Endothelial cell of umbilical vein (primary cell): ENCODE measurements around the gene STARD9. TPM values are rescaled to one million over a fixed set of nuclear protein-coding genes. Genes with fewer than 3 reads are reported as not detected.

Experiments used
- BruUV-seq: library from RNA; stranded (reverse); fragments of 400-500 nt; replicated peaks from 2 replicates; lab custom pipeline; 2021; lab: Mats Ljungman, UMichigan
- CTCF ChIA-PET: fragments of 300-600, 350-600 bp; sonication (Branson Sonifier 250); formaldehyde crosslinking; loops from one replicate; lab custom pipeline; 2021; ENCODE audit warnings: antibody characterized with exemption, inconsistent platforms; lab: Charles Lee
- POLR2A ChIA-PET: fragments of 300-600, 350-600 bp; sonication (Branson Sonifier 250); formaldehyde crosslinking; loops from one replicate; lab custom pipeline; 2021; ENCODE audit warnings: antibody characterized with exemption, inconsistent platforms; lab: Charles Lee
- DNase-seq: peaks from one replicate; pipeline ENCODE4 v3.0.0-alpha.2; 2011; ENCODE audit warnings: low read depth, low spot score
- FAIRE-seq: peaks from 2 replicates; lab custom pipeline; 2011; peaks lifted over from hg19 to GRCh38; lab: Jason Lieb, UNC
- H2AFZ ChIP-seq: 2 replicates; pipeline ENCODE4 v1.6.0; 2012; ENCODE audit warnings: low read depth, low read length, control low read depth, inconsistent platforms
- H3K27ac ChIP-seq: 2 replicates; pipeline ENCODE4 v1.5.1; 2011; ENCODE audit warnings: low read depth, mild to moderate bottlenecking, control low read depth, low read length, moderate library complexity; ENCODE audit not compliant: insufficient read depth
- H3K27me3 ChIP-seq, 2 experiments: 2 replicates each; pipeline versions ENCODE4 v1.6.0 to v1.6.1; 2011; ENCODE audit warnings: low read length in 2 of 2, mixed read lengths in 1 of 2; ENCODE audit not compliant: control insufficient read depth in 2 of 2, insufficient read depth in 2 of 2
- H3K36me3 ChIP-seq, 2 experiments: 2 replicates in 1 of 2; 3 replicates in 1 of 2; pipeline ENCODE4 v1.5.1; 2011; ENCODE audit warnings: low read length in 2 of 2, mild to moderate bottlenecking in 1 of 2, moderate library complexity in 1 of 2; ENCODE audit not compliant: control insufficient read depth in 2 of 2, insufficient read depth in 2 of 2; ENCODE audit errors: extremely low read depth in 1 of 2
- H3K4me1 ChIP-seq: 3 replicates; pipeline ENCODE4 v1.5.1; 2011; ENCODE audit warnings: mild to moderate bottlenecking, low read length; ENCODE audit not compliant: control insufficient read depth, insufficient read depth; ENCODE audit errors: extremely low read depth
- H3K4me2 ChIP-seq: 2 replicates; pipeline ENCODE4 v1.6.1; 2011; ENCODE audit warnings: low read length, control low read depth, mixed read lengths; ENCODE audit not compliant: insufficient read depth
- H3K4me3 ChIP-seq, 3 experiments: fragments of 200-600 bp in 1 of 3; sonication (generic), shearing (Covaris generic) in 1 of 3; replicated peaks in 1 of 3; 2 replicates each; pipeline ENCODE4 v1.5.1; 2011 to 2016; ENCODE audit warnings: control low read depth in 3 of 3, low read length in 3 of 3, mild to moderate bottlenecking in 2 of 3, inconsistent platforms in 1 of 3, low read depth in 1 of 3, moderate library complexity in 1 of 3; ENCODE audit not compliant: insufficient read depth in 1 of 3
- H3K79me2 ChIP-seq: 2 replicates; pipeline ENCODE4 v1.6.0; 2012; ENCODE audit warnings: low read length, inconsistent platforms; ENCODE audit not compliant: control insufficient read depth, insufficient read depth
- H3K9ac ChIP-seq: replicated peaks from 2 replicates; pipeline ENCODE3; 2011; ENCODE audit warnings: low read length, control low read depth; ENCODE audit not compliant: insufficient read depth; ENCODE audit errors: extremely low read depth
- H3K9me1 ChIP-seq: replicated peaks from 3 replicates; pipeline ENCODE4 v1.6.0; 2011; ENCODE audit warnings: mild to moderate bottlenecking, low read length; ENCODE audit not compliant: control insufficient read depth, insufficient read depth; ENCODE audit errors: extremely low read depth
- H3K9me3 ChIP-seq: replicated peaks from 2 replicates; pipeline ENCODE4 v1.5.1; 2012; ENCODE audit warnings: low read length, inconsistent platforms; ENCODE audit not compliant: control insufficient read depth, insufficient read depth
- H4K20me1 ChIP-seq: replicated peaks from 2 replicates; pipeline ENCODE3; 2011; ENCODE audit warnings: mild to moderate bottlenecking, low read length; ENCODE audit not compliant: control insufficient read depth, insufficient read depth; ENCODE audit errors: extremely low read depth
- EZH2 ChIP-seq: IDR thresholded peaks from 2 replicates; pipeline ENCODE4 v1.6.1; 2012; ENCODE audit warnings: borderline replicate concordance, low read depth, mild to moderate bottlenecking, moderate library complexity, low read length, inconsistent platforms; ENCODE audit not compliant: severe bottlenecking
- FOS ChIP-seq: IDR thresholded peaks from 2 replicates; pipeline ENCODE4 v1.6.1; 2011; ENCODE audit warnings: mild to moderate bottlenecking, low read length, moderate library complexity, borderline replicate concordance; ENCODE audit not compliant: insufficient read depth
- GATA2 ChIP-seq: IDR thresholded peaks from 2 replicates; pipeline ENCODE4 v1.7.0; 2011; ENCODE audit warnings: low read depth, mild to moderate bottlenecking, moderate library complexity, mixed read lengths, low read length; ENCODE audit not compliant: insufficient read length, insufficient read depth
- JUN ChIP-seq: IDR thresholded peaks from 2 replicates; pipeline ENCODE4 v1.6.1; 2011; ENCODE audit warnings: borderline replicate concordance, low read depth; ENCODE audit not compliant: insufficient read length, insufficient read depth
- MYC ChIP-seq: IDR thresholded peaks from one replicate; pipeline ENCODE4 v1.6.1; 2011; ENCODE audit warnings: mild to moderate bottlenecking, low read depth, low read length
- POLR2A ChIP-seq: IDR thresholded peaks from 2 replicates; pipeline ENCODE4 v1.6.1; 2012; ENCODE audit warnings: low read depth, mild to moderate bottlenecking, control low read depth, low read length
- POLR2AphosphoS5 ChIP-seq: IDR thresholded peaks from 2 replicates; pipeline ENCODE4 v1.6.1; 2012; ENCODE audit warnings: low read depth, mild to moderate bottlenecking, control low read depth, low read length, moderate library complexity; ENCODE audit not compliant: insufficient read depth
- dilution Hi-C: fragments of 300-500 bp; cut with MboI; formaldehyde crosslinking; loops from one replicate; pipeline ENCODE4 v1.15.0; 2019; ENCODE audit warnings: low sequenced_read_pairs; ENCODE audit not compliant: extremely low pct_ligation_motif_present
- intact Hi-C: fragments of 100-400 bp; cut with micrococcal nuclease; formaldehyde crosslinking; loops from one replicate; pipeline ENCODE4 v1.10.0; 2022
- polyA plus RNA-seq, 4 experiments: library from polyadenylated mRNA; depleted of rRNA in 3 of 4; stranded (reverse) in 3 of 4; unstranded in 1 of 4; fragments of >200 nt; gene quantifications; 2 replicates each; pipeline versions ENCODE4 v1.2.1 to v1.2.3, GENCODE V29; 2011 to 2012; ENCODE audit warnings: missing spikeins in 1 of 4
- total RNA-seq: library from RNA; stranded (reverse); gene quantifications from 2 replicates; pipeline ENCODE4 v1.2.3, GENCODE V29; 2021
- TF ChIP-seq, protein P1 (sequence below): IDR thresholded peaks from 2 replicates; pipeline ENCODE4 v1.6.1; 2011; ENCODE audit not compliant: insufficient read depth, insufficient read length
- TF ChIP-seq, protein P2 (sequence below), 2 donors: IDR thresholded peaks; 1 replicate in 1 of 2; 2 replicates in 1 of 2; pipeline ENCODE4 v1.5.1; 2011; ENCODE audit warnings: low read length in 2 of 2, mild to moderate bottlenecking in 2 of 2, moderate library complexity in 2 of 2, control low read depth in 1 of 2, inconsistent platforms in 1 of 2, low read depth in 1 of 2; ENCODE audit not compliant: insufficient read depth in 1 of 2; ENCODE audit errors: extremely low read depth in 1 of 2

STARD9 gene
- total and polyA plus RNA-seq, 2 donors (not counting 3 experiments of a cell fraction or from before 2014, with no cell fraction given) = 4.6 to 17.5 TPM

DNA sequence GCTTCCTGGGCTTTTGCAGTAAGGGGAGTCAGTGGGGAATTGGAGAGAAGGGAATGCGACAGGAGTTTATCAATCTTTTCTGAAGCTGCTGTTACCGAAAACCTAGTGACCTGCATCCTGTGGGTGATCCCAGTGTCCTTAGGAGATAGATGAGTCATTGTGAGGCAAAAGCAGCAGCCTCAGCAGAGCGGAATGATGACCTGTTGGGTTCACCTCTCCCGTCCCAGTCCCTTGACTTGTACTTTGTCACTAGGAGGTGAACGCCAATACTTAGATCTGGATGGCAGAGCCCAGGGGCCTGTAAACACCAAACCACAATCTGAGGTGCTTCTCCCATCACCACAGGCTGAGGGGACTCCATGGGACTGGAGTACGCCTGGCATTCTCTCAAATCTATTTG, 143.6 kb downstream of the STARD9 start:
- Histone ChIP-seq H3K27ac (no peak overlapping the region), H3K36me3 (peaks cover 7 to 18% of the 10 kb centered on the region in 2 experiments), H3K27me3 (no peaks in the 10 kb centered on the region), H3K4me1 (no peaks in the 10 kb centered on the region), H3K9me3 (no peaks in the 10 kb centered on the region), H2AFZ (no peak overlapping the region), H3K4me3 (no peak overlapping the region), H3K9me1 (no peaks in the 10 kb centered on the region), H3K79me2 (no peaks in the 10 kb centered on the region), H4K20me1 (no peaks in the 10 kb centered on the region), H3K4me2 (no peak overlapping the region), H3K9ac (no peak overlapping the region)
- ChIA-PET CTCF (interaction anchor here (0.5 to 1.7 kb wide), 2 partner anchors 13 to 208 kb away, joined by 3 to 12 read pairs; no protein-coding TSS in a partner anchor), POLR2A (no interaction called here)
- TF ChIP-seq POLR2A = no peak
- no peak for TF ChIP-seq GATA2
- no peak for TF ChIP-seq MYC
- no peak for TF ChIP-seq FOS
- TF ChIP-seq, protein P1, sequence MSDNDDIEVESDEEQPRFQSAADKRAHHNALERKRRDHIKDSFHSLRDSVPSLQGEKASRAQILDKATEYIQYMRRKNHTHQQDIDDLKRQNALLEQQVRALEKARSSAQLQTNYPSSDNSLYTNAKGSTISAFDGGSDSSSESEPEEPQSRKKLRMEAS = no peak
- no peak for TF ChIP-seq JUN
- TF ChIP-seq POLR2AphosphoS5 = no peak
- TF ChIP-seq, protein P2, sequence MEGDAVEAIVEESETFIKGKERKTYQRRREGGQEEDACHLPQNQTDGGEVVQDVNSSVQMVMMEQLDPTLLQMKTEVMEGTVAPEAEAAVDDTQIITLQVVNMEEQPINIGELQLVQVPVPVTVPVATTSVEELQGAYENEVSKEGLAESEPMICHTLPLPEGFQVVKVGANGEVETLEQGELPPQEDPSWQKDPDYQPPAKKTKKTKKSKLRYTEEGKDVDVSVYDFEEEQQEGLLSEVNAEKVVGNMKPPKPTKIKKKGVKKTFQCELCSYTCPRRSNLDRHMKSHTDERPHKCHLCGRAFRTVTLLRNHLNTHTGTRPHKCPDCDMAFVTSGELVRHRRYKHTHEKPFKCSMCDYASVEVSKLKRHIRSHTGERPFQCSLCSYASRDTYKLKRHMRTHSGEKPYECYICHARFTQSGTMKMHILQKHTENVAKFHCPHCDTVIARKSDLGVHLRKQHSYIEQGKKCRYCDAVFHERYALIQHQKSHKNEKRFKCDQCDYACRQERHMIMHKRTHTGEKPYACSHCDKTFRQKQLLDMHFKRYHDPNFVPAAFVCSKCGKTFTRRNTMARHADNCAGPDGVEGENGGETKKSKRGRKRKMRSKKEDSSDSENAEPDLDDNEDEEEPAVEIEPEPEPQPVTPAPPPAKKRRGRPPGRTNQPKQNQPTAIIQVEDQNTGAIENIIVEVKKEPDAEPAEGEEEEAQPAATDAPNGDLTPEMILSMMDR (IDR thresholded peaks at IDR 0.05; ENCODE audit: extremely low read depth in 1 of 2, insufficient read depth in 1 of 2, low read depth in 1 of 2, low read length in 2 of 2) = no peak
- no peak for TF ChIP-seq EZH2
- DNase-seq (no peak), FAIRE-seq (no peak)
- dilution Hi-C loops = no loop called here
- intact Hi-C loops = no loop called here
- no TSS peak for BruUV-seq
